DMS153 treated with DMSO at 0.1 percent for 48 hours (cell line): ENCODE results near the gene CFAP141.

ENCODE experiments used
- DNase-seq: peaks from one replicate; lab custom pipeline; 2025; ENCODE audit not compliant: unreplicated experiment; lab: John Stamatoyannopoulos, UW

The CFAP141 gene

DNA sequence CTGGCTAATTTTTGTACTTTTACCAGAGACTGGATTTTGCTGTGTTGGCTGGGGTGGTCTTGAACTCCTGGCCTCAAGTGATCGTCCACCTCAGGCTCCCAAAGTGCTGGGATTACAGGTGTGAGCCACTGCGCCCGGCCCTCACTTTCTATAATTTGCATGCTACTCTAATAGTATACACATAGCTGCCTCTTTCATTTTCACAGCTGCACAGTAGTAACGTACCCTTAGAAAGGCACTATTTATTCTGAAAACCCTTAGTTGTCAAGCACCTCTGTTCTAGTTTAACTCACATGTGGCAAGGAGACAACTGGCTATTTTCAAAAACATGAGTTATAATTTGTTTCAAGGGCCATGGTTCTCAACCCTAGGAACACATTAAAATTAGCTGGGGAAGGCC is 31.5 kb downstream of the CFAP141 start:
- no peak for DNase-seq

GRCh38 chr1:154171880-154172279 is 34.3 kb downstream of the CFAP141 start:
- no peak for DNase-seq

DNA sequence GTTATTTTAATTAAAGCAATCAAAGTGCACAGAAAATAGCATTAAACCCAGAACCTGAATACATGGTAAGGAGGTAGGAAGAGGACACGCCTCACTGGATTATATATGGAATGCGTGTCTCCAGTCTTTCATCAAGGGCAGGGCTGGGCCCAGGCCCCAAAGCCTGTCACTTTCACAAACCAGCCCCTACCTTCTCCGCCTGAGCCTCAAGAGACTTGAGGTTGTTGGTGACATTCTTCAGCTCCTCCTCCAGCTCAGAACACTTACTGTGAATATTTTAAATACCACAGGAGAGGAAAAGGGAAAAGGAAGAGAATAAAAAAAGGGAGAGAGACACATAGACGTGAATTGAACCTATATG is 34.9 kb downstream of the CFAP141 start:
- no peak for DNase-seq

DNA sequence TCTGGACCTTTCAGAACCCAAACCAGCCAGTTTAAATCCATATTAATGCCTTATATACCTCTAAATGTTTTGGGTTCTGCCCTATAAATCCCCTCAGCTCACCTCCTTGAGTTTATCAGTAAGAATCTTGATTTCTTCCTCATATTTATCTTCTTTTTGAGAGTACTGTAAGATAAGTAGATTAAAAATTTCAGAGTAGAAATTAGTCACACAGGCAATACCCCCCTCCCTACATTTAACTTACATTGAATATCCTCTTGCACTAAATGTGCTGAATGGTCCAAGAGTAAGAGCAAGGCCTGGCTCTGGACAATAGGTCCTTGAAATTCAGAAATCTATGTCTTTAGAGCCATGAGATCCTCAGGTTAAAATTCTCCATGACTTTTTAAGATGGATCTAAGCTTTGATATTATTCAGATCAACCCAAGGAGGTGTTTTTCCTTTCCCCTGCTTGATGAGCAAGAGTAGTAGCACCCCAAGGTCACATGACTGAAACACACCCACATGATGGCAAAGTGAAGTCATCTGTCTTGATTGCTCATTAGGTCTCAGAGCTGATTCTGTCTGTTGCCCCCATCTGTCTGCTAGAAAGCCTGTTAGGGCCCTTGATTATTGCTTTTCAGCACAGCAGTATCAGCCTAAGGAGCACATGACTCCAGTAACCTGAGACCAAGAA is 35.4 kb downstream of the CFAP141 start:
- no peak for DNase-seq

GRCh38 chr1:154167461-154167860 is 38.7 kb downstream of the CFAP141 start:
- no peak for DNase-seq

GRCh38 chr1:154166207-154166606 is 39.9 kb downstream of the CFAP141 start:
- no peak for DNase-seq

DNA sequence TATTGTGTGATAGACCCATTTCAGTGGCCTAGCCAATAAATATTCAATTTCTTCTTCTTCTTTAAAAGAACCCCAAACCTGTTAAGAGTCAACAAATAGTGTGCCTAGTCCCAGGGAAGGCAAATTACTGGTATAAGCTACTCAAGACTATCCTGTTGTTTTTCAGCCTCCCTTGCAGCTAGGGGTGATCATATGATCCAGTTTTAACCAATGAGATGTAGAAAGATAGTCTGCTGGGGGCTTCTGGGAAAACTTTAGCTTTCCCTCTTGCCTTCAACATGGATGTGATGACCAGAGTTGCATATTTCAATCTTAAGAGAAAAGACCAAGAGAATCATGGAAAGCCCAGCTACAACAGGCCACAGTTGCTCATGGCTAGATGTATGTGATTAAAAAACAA is 46.6 kb downstream of the CFAP141 start:
- DNase-seq, result no peak

DNA sequence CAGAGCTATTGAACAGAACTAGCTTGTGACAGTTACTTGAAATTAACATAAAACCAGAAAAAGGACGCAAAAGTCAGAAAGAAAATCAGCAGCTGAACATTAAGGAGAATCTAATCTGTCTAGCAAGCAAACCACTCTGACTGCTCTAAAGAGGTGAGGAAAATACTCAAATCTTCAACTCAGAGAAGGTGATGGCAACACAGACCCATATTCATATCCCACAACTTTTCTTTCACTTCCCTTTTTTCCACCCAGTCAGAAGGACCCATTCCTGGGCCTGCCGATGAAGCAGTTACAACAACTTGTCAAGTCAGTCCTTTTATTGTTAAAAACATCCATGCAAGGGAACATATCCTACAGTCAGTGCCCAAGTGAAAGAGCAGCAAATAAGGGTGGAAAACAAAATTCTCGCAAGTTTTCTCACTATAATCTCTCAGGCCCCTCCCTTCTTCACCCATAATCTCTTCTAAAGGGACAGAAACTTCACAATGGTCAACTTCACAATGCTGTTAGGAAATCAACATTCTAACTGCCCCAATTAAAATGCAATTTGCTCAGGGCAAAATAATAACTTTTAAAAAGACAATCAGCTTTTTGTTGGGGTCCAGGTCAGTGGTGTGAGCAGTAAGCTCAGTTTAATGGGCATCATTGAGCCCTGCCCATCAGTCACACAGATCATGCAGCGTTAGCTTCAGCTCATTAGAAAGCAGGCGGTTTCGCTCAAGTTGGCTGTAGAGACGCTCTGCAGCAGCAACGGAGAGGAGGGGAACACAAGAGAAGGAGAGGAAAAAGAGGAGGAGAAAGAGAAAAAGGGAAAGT is 47.6 kb downstream of the CFAP141 start:
- DNase-seq, result no peak

DNA sequence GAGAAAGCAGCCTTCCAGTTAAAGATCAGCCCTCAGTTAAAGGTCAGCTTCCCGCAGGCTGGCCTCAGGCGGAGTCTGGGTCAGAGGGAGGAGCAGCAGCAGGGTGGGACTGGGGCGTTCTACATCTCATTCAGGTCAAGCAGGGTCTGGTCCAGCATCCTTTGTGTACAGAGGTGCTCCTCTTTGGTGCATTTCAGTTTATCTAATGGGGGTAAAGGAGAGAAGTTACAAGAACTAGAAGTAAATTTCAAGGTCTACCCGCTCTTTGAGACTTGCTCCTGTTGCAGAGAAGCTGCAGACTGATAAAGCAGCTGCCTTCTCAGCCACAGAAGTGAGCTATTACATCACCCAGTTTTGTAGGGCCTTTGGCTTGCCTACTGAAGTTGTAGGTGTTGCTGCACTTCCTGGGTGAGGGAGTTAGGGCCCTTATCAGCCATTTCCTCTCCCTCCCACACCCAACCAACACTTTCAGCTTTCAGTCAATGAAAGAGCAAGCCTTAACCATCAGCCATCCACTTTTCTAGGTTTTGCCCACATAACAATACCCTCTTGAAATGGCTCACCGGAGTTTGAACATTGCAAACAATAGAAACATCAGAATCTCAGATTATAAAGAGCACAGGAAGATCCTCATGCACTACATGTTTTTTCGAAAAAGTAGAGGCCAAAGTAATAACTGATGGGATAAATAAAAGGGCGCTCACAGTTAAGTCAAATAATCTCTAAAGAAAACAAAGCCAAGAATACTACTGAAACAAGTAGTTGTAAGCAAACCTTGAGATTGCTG is 48.4 kb downstream of the CFAP141 start:
- DNase-seq, result no peak

- DNase-seq, result peak; percentile 65
These were observed 50.9 kb downstream of the CFAP141 start for GRCh38 chr1:154155251-154155650.

GRCh38 chr1:154154534-154155191 is 51.5 kb downstream of the CFAP141 start, which contains the start of gene NUP210L:
Gene NUP210L, minus strand, starts transcription at chr1:154155073.
- peak; percentile 93 for DNase-seq

DNA sequence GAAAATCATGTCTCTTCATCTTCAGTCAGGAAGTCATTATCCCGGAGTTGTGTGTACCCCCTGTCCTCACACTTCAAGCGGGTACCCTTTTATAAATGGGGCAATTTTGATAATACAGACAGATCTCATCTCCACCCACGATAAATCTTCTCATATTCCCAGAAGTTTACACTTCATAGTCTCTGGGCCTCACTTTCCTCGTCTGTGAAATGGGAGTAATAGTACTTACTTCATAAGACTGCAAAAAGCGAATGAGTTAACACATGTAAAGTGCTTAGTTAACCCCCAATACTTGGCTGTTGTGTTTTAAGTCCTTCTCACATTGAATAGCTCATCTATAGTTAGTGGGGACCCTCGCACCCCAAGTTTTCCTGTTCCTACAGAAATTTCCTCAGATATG is 52.1 kb downstream of the CFAP141 start:
- no peak for DNase-seq

GRCh38 chr1:154151311-154151710 is 54.8 kb downstream of the CFAP141 start:
- DNase-seq, result no peak
